ENCODE data around the gene EGLN1.

EGLN1 gene

DNA sequence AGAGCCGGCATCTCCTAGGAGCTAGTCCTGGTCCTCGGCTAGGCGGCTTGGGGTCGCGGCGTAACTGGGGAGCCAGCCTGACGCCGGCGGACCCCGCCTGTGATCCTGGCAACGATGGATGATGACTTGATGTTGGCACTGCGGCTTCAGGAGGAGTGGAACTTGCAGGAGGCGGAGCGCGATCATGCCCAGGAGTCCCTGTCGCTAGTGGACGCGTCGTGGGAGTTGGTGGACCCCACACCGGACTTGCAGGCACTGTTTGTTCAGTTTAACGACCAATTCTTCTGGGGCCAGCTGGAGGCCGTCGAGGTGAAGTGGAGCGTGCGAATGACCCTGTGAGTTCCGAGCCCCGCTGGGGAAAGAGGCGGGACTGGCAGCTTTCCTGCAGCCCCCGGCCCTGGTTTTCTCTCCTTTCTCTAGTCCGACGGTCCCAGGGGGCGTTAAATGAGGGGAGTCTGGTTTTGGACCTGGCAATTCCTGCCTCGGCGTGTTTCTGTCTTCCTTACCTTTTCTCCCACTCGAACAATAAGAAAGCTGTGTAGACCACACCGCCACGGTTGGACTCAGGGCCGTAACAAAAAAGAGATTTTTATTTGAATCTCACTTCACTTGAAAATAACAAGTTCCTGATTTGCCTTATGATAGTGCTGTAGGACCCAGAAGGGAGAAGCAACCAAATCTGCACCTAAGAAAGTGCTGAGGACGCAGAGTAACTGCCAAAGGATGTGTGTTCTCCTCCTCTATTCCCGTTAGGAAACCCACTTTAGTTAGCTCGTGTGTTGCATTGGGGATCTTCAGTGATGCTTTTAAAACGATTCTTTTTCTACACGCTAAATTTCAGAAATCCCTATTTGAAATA lies 83.6 kb downstream of the EGLN1 start, which contains the start of gene SPRTN:
TSS of gene SPRTN (plus strand) at position 24 of the 859 bp plus-strand sequence. CDS start at position 115, 91 bp downstream.
- DNase-seq = no peak

DNA sequence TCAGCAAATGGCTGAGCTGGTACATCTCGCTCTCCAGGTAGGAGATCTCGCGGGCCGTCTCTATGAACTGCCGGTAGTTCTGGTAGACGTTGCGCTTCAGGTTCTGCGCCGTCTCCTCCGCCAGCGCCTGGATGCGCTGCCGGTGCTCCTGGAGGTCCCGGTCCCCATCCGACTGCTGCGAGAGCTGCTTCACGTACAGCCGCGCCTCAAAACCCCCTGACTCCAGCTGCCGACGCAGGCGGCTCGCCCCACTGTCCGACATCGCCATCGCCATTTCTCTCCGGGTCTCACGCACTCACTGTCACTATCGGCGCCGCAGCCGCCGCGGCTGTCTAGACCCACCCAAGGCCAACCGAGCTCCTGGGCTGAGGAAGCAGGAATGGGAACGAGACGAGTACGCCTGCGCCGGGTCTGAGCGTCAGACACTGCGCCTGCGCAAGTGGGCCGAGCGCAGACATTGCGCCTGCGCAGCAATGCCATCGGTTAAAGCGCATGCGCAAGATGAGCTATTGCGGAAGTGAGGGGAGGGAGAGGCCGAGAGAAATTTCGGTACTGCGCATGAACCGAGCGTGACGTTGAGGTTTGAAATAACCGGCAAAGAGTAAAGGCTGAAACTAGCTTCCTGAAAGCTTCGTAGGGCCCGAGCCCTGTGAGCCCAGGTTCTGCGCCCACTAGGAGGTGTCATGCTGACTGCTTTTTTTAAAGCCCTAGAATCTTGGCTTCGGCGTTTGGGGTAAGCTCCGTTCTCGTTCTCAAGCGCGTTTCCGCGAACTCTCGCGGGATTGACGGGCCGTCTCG lies 84.4 kb downstream of the EGLN1 start, which contains the start of gene EXOC8:
TSS of gene EXOC8 (minus strand) at position 381 of the 798 bp plus-strand sequence. CDS start at position 274, 107 bp downstream.
- Histone ChIP-seq H3K27me3 (replicated peaks) (no peaks in the 10 kb centered on the region), H3K4me3 (ENCODE audit: low read depth, low read length) (peak within 1 kb of the TSS; percentile 85), H3K27ac (peak within 1 kb of the TSS; percentile 98), H3K36me3 (replicated peaks) (no peaks in the 10 kb centered on the region)
- TF ChIP-seq, protein P1, sequence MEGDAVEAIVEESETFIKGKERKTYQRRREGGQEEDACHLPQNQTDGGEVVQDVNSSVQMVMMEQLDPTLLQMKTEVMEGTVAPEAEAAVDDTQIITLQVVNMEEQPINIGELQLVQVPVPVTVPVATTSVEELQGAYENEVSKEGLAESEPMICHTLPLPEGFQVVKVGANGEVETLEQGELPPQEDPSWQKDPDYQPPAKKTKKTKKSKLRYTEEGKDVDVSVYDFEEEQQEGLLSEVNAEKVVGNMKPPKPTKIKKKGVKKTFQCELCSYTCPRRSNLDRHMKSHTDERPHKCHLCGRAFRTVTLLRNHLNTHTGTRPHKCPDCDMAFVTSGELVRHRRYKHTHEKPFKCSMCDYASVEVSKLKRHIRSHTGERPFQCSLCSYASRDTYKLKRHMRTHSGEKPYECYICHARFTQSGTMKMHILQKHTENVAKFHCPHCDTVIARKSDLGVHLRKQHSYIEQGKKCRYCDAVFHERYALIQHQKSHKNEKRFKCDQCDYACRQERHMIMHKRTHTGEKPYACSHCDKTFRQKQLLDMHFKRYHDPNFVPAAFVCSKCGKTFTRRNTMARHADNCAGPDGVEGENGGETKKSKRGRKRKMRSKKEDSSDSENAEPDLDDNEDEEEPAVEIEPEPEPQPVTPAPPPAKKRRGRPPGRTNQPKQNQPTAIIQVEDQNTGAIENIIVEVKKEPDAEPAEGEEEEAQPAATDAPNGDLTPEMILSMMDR (IDR thresholded peaks at IDR 0.05; ENCODE audit: low read depth, low read length, missing control alignments) = peak; percentile 21
- in situ Hi-C loops (cut with HindIII; ENCODE audit: low pct_ligation_motif_present, low sequenced_read_pairs) = no loop called here
- peak; percentile 91 for DNase-seq

More for the DNA sequence above, 83.6 kb downstream of the EGLN1 start, which contains the start of gene SPRTN:
- H3K27me3 ChIP-seq (replicated peaks) = no peaks in the 10 kb centered on the region
- in situ Hi-C loops (cut with HindIII; ENCODE audit: low pct_ligation_motif_present, low sequenced_read_pairs) = no loop called here
- peak within 1 kb of the TSS; percentile 98 for H3K27ac ChIP-seq
- no peaks in the 10 kb centered on the region for H3K36me3 ChIP-seq (replicated peaks)
- TF ChIP-seq, protein P1 (IDR thresholded peaks at IDR 0.05; ENCODE audit: low read depth, low read length, missing control alignments) = no peak
- H3K4me3 ChIP-seq (ENCODE audit: low read depth, low read length) = peak within 1 kb of the TSS; percentile 85

DNA sequence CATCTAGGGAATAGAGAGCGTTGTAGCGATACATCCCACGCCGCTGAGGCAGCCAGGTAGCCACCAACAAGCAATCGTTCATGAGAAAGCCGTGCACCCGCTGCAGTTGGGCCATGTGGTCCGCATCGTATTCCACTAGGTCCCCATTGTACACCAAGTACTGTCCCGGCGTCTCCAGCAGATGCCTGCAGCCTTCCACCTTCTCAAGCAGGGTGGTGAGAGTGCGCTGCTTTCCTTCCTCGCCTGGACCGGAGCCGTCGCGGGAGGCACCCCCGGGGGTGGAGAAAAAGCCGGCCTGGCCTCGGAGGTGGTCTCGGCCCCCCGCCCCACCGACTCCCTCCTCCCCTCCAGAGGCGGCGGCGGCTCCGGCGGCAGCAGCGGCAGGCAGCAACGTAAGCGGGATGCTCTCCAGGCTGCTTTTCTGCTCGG lies 85.0 kb downstream of the EGLN1 start:
- no peaks in the 10 kb centered on the region for H3K36me3 ChIP-seq (replicated peaks)
- peak overlapping the region; percentile 85 for H3K4me3 ChIP-seq (ENCODE audit: low read depth, low read length)
- in situ Hi-C loops (cut with HindIII; ENCODE audit: low pct_ligation_motif_present, low sequenced_read_pairs) = no loop called here
- DNase-seq = no peak
- no peaks in the 10 kb centered on the region for H3K27me3 ChIP-seq (replicated peaks)
- peak overlapping the region; percentile 98 for H3K27ac ChIP-seq
- TF ChIP-seq, protein P1 (IDR thresholded peaks at IDR 0.05; ENCODE audit: low read depth, low read length, missing control alignments) = no peak

DNA sequence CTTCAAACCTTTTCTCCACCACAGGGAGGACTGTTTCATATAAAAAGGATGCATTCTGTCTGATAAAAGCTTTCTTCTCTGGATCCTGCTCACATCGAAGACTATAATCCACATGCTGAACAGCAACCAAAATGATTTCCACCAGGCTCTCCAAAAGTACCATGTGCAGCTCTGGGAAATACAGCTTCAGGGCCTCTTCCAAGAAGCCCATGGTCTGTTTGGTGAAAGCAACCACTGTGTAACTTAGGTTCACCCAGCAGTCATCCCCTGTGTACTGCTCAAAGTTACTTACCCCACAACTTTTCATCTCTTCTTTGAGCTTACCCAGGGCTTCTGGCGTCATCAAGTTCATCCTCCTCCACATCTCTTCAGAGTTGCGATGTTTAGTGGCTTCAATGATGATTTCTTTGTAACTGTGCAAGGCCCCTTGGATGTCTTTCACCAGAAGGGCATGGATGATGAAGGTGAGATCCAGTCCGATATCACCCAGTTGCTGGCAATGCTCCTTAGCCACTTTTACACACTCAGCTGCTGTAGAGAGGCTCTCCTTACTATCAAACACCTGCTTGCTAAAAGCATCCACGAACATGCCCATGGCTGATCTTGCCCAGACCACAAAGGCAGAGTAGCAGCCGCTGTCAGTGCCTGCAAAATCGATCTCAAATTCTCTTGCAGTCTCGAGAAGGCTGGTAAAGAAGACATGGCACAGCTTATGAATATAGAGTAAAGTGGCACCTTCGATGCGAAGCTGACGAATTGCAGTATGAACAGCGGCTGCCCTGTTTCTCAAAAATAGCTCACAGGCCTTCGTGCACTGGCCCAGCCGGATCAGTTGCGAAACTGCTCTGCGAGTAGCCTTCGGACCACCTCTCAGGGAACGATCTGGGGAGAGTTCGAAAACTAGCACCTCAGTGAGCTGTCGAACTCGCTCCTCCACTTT lies 86.2 kb downstream of the EGLN1 start:
- in situ Hi-C loops (cut with HindIII; ENCODE audit: low pct_ligation_motif_present, low sequenced_read_pairs) = no loop called here
- H3K4me3 ChIP-seq (ENCODE audit: low read depth, low read length) = peak overlapping the region; percentile 85
- H3K27me3 ChIP-seq (replicated peaks) = no peaks in the 10 kb centered on the region
- TF ChIP-seq, protein P1 (IDR thresholded peaks at IDR 0.05; ENCODE audit: low read depth, low read length, missing control alignments) = no peak
- no peaks in the 10 kb centered on the region for H3K36me3 ChIP-seq (replicated peaks)
- H3K27ac ChIP-seq = no peak overlapping the region
- DNase-seq = no peak

DNA sequence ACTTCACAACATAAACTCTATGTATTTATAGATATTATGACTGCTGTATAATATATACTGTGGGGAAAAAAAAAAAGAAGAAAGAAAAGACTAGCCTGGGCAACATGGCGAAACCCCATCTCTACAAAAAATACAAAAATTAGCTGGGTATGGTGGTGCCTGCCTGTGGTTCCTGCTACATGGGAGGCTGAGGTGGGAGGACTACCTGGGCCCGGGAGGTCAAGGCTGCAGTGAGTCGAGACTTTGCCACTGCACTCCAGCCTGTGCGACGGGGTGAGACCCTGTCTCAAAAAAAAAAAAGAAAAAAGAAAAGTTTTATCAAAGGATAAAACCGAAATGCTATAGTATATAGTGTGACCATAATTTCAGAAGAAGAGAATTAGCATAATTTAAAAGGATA lies 87.1 kb downstream of the EGLN1 start:
- DNase-seq = no peak
- Histone ChIP-seq H3K4me3 (ENCODE audit: low read depth, low read length) (peak overlapping the region; percentile 31), H3K36me3 (replicated peaks) (no peaks in the 10 kb centered on the region), H3K27ac (no peak overlapping the region), H3K27me3 (replicated peaks) (no peaks in the 10 kb centered on the region)
- TF ChIP-seq, protein P1 (IDR thresholded peaks at IDR 0.05; ENCODE audit: low read depth, low read length, missing control alignments) = no peak
- in situ Hi-C loops (cut with HindIII; ENCODE audit: low pct_ligation_motif_present, low sequenced_read_pairs) = no loop called here

All from brain microvascular endothelial cell (primary cell).